HG03196 (cell line): Measurements from ENCODE around the gene KLHL12.
A peak's percentile ranks its signal among the peaks of the same experiment; 100 is the strongest.

ENCODE experiments used
- ATAC-seq: cut with Tn5 transposase; IDR thresholded peaks from one replicate; pipeline ENCODE4 v1.9.1; 2021; ENCODE audit not compliant: unreplicated experiment

The KLHL12 gene

DNA sequence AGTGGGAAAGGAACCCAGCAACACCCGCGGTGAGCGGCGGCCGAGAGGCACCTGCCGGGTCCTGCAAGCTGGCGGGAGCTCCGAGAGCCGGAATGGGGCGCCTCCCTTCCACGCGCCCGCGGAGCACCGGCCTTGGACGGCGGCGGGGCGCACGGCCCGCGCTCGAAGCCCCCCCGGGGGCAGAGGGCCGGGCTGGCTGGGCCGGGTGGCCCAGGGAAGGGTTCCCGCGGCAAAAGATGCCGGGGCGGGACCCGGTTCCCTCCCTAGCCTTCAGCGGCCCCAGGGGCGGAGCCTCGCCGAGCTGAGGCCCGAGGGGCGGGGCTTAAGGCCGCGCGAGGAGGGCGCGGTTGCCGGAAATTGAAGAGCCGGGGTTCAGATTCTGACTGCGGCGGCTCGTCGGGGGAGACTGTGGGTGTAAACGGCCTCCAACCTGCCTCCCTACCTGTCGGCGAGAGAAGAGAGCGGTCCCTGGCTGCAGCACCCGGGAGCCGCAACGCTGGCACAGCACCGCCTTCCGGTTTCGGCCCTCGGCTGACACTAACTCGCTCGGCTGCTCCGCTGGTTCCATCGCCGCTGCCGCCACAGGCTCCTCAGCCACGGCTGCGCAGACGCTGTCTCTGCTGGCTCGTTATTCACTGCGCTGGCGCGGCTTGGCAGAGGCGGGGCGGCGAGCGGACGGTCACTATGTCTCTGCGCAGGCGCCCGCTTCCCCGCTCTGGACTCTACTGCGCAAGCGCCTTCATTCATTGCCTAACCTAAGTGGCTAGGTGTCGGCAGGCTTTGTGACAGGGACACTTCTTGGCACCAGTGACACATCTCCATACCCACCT, 38.3 kb downstream of the KLHL12 start, which contains the start of gene RABIF:
RABIF (minus strand) TSS at position 619 of the 830 bp plus-strand sequence; CDS start at position 568, 51 bp downstream.
- peak; percentile 91 for ATAC-seq

DNA sequence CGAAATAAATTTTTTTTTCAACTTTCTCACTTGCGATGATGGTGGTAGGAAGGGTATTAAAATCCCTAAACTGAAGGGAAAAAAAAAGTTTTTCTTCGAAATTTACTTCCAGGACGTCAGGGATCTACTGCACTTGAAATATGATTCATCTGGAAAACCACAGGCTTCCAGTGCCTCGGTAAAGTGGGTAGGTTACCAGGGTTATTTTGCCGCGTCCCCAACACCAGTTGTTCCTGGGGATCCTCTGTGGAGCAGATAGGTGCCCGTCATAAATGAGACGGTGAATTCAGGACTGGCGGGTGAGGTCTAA, 38.9 kb downstream of the KLHL12 start:
- ATAC-seq, result no peak

- ATAC-seq, result no peak
These were observed 46.0 kb downstream of the KLHL12 start for GRCh38 chr1:202880961-202881460.

DNA sequence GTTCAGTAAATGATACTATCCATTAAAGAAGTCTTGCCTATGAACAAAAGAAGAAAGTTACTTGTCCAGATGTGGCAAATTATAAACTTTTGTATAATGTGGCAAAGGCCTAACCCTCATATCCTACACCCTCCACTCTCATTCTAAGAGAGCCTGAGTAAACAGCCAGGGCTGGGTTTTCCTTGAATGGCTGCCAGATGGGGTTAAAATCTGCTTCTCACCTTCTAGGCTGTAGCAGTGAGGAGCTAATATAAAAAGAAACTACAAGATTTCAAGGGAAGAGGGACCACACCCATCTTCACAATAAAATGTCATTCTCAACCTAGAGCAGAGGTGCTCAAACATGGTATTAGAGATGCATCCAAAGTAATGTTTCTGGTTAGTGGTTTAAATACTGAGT, 47.0 kb downstream of the KLHL12 start:
- ATAC-seq, result no peak

DNA sequence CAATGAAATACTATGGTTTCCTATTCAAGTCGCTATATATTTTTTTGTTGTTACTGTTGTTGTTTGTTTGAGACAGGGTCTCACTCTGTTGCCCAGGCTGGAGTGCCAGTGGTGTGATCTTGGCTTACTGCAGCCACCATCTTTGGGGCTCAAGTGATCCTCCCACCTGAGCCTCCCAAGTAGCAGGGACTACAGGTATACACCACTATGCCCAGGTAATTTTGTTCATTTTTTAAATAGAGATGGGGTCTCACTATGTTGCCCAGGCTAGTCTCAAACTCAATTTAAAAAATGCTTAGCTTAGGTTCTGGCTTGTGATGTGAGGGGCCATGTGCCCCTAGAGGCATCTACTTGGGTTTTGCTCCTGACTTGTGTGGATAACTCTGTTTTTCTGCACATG, 47.9 kb downstream of the KLHL12 start:
- no peak for ATAC-seq

GRCh38 chr1:202873026-202873425, 54.0 kb downstream of the KLHL12 start:
- ATAC-seq, result no peak

- ATAC-seq, result no peak
These were observed 55.7 kb downstream of the KLHL12 start for GRCh38 chr1:202871367-202871766.

- ATAC-seq, result no peak
These were observed 64.1 kb downstream of the KLHL12 start for GRCh38 chr1:202862679-202863560.

DNA sequence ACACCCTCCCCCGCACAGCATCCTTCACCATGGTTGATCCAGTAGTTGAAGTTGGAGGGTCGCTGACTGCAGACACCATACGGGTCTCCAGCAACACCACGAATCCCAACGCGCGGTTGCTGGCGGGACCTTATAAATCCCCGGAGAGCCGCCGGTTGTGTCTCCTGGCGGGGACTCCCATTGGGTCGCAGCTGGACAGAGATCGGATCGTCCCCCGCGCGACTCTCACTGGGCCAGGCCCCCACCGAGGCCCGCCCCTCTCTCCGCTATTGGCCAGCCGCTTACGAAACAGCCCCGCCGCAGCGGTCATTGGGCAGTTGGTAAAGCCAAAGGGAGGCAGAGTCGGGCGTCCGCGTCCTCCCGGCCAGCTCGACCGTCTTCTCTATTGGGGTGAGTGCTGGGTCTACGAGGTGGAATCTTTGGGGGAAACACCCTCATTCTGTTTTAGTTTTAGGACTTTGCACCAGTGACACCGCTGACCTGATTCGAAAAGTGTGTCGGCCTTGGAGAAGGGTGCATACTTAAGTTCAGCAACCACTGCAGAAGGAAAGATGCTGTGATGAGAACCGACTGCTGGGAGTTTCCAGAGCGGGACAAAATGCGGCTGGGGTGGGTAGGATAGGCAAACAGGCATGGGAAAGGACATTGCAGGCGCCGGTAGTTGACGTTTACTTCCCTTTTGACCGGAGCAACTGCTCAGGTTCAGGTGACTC, 65.5 kb downstream of the KLHL12 start:
- peak; percentile 68 for ATAC-seq

DNA sequence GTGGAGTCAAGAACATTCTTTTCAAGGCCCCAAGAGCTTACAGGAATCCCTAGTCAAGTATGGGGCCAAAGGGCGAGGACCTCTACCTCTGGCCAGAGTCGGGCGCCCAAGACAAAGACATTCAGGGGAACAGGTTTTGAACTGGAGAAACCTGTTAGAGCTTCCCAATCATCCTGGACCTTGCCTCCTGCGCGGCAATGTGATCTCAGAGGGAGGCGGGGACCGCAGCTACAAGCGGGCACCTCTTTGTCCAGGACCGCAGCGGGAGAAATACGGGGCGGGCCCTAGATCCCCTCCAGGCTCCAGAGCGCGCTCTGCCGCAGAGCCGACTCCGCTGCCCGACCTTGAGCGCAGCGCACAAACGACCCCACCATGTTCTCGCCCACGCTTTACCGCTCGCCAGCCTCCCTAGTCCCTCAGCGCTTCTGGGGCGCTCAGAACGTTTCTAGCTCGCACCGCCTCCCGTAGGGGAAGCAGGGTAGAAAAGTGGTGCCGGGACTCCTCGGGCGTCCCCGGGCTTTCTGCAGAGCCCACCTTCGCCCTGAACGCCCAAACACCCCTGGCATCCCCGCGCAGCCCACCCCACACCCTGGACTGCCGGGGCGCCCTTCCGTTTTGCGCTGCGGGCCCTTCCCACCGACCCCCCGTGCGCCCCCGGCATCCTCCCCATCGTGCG, 66.2 kb downstream of the KLHL12 start:
- ATAC-seq, result no peak

GRCh38 chr1:202858789-202859414, 68.1 kb downstream of the KLHL12 start:
- ATAC-seq, result no peak

GRCh38 chr1:202858331-202858730, 68.7 kb downstream of the KLHL12 start:
- no peak for ATAC-seq

DNA sequence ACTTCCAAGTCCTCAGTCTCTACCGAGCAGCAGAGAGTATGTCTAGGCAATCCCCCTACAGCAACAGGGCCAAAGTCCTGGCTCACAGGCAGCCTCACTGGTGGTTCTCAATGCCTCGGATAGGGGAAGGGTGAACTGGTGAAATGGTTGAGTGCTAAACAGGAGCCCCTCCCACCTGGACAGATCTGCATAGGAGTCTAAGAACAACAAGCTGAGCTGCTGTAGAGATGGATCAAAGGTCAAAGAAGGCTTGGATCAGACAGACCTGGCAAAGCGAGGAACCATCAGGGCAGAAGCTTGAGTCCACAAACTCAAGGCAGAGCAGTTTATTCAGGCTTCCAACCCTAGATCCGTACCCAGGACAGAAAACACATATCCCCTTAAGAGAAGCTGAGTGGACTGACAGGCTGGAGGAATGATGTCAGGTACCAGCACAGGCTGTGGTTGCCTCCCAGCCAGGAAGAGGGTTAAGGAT, 69.9 kb downstream of the KLHL12 start:
- ATAC-seq, result no peak

- no peak for ATAC-seq
These were observed 71.0 kb downstream of the KLHL12 start for GRCh38 chr1:202856014-202856413.

- ATAC-seq, result no peak
These were observed 72.2 kb downstream of the KLHL12 start for GRCh38 chr1:202854787-202855186.

- ATAC-seq, result no peak
These were observed 74.7 kb downstream of the KLHL12 start for GRCh38 chr1:202852163-202852904.

- no peak for ATAC-seq
These were observed 76.3 kb downstream of the KLHL12 start for GRCh38 chr1:202850593-202851362.

GRCh38 chr1:202848191-202848542, 78.9 kb downstream of the KLHL12 start:
- peak; percentile 54 for ATAC-seq

DNA sequence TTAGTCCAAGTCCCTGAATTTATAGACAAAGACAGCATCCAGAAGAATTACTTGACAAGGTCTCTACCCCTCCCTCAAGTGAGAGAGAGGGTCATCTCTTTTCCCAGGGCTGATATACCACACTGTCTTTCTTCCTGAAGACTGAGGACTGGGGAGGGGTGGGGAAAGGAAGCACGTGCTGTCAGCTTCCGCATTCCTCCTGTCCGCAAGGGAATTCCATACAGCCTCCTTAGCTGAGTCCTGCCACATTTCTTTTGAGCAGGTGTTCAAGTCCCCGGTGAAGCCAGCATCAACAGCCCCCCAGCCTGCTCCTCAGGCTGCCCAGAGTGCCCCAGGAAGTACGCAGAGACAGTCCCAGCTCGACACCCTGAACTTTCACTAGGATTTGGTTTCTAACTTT, 82.1 kb downstream of the KLHL12 start:
- ATAC-seq, result no peak
